Activated CD8-positive, alpha-beta memory T cell treated with anti-CD3 and anti-CD28 coated beads, Interleukin-2, amount 50 U/mL, for 24 hours (primary cell): ENCODE results near the gene SLC39A6.
"Not testable (repeated sequence)": the region's sequence is repeated elsewhere in the genome, so short reads cannot be mapped to it uniquely, and the experiment has no call there.

ENCODE experiments used
- DNase-seq: peaks from one replicate; pipeline ENCODE4 v3.0.0-alpha.2; 2020; ENCODE audit errors: extremely low read depth

Gene SLC39A6, protein sequence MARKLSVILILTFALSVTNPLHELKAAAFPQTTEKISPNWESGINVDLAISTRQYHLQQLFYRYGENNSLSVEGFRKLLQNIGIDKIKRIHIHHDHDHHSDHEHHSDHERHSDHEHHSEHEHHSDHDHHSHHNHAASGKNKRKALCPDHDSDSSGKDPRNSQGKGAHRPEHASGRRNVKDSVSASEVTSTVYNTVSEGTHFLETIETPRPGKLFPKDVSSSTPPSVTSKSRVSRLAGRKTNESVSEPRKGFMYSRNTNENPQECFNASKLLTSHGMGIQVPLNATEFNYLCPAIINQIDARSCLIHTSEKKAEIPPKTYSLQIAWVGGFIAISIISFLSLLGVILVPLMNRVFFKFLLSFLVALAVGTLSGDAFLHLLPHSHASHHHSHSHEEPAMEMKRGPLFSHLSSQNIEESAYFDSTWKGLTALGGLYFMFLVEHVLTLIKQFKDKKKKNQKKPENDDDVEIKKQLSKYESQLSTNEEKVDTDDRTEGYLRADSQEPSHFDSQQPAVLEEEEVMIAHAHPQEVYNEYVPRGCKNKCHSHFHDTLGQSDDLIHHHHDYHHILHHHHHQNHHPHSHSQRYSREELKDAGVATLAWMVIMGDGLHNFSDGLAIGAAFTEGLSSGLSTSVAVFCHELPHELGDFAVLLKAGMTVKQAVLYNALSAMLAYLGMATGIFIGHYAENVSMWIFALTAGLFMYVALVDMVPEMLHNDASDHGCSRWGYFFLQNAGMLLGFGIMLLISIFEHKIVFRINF

GRCh38 chr18:36129300-36130038 is at the start of gene SLC39A6, which contains the start of gene ELP2:
Gene SLC39A6 (minus strand): TSS chr18:36129340. CDS start chr18:36127007, 2,333 bp downstream.
Gene ELP2 (plus strand): TSS chr18:36129899. CDS start chr18:36129934, 35 bp downstream.
- DNase-seq: peak; percentile 83

DNA sequence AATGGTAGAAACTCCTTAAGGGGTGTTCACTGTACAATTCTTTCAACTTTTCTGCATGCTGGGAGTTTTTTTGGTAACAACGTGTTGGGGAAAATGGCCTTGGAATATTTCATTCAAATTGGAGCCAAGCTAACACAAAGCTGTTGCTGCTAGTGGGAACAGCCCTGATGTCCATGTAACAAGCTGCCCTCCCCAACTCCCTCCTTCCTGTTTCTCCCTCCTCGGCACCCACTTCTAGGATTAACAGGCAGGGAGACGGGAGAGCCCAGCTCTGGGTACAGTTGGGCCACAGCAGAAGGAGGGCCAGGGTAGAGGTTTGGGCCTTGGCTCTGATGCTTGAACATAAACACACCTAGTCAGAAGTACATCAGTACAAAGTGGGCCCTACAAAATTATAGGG is 48.8 kb upstream of the SLC39A6 start:
- no peak for DNase-seq

GRCh38 chr18:36176711-36177110 is 47.6 kb upstream of the SLC39A6 start:
- DNase-seq: no peak

DNA sequence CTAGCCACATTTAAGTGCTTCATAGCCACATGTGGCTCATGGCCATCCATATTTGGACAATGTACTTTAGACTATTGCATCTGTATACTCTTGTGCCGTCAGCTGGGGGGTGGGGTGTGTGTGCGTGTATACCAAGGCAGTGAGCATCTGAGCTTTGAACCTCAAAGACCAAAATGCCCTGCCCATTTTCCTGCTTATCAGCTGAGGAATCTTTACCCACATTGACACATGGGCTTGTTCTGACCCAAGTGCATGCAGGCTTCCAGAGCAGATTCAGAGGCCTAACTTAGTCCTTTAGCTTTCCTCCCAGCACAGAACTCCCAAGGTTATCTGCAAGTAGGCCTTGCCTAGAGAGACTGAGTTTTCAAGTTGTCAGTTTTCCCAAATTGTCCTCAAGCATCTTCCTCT is 47.0 kb upstream of the SLC39A6 start:
- DNase-seq: no peak

DNA sequence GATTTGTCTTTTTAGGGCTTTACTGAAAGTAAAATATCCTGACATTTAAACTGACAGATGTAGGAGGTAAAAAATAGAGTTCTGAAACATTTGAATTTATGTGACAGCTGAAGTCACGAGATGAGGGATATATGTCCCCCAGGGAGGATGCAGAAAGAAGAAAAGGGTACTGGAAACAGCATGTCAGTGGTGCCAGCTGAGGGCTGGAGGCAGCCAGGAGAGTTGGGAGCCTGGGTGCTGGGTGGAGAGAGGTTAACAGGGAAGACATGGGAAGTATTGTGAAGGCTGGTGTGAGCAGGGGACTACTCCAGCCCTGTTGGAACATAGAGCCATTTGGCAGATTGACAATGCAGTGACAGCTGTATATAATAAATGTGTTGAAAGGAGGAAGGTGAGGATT is 46.3 kb upstream of the SLC39A6 start:
- no peak for DNase-seq

DNA sequence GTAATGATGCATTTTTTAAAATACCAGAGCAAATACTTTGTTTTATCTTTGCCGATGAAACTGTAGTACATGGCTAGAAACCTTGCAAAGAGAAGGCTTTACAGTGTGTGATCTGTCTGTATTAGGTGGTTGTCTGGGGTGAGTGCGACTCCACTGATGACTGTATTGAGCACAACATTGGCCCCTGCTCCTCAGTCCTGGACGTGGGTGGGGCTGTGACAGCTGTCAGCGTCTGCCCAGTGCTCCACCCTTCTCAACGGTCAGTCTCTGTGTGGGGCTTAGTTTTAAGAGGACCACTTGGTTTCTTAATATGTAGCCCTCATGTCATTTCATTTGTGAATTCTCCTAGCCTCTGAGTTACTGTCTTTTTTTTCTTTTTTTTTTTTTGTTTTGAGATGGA is 40.8 kb upstream of the SLC39A6 start:
- DNase-seq: no peak

- not testable (repeated sequence) for DNase-seq
These were observed 39.2 kb upstream of the SLC39A6 start for GRCh38 chr18:36168296-36168695.

- DNase-seq: no peak
These were observed 38.6 kb upstream of the SLC39A6 start for GRCh38 chr18:36167692-36168218.

GRCh38 chr18:36162981-36163380 is 33.8 kb upstream of the SLC39A6 start:
- DNase-seq: no peak

DNA sequence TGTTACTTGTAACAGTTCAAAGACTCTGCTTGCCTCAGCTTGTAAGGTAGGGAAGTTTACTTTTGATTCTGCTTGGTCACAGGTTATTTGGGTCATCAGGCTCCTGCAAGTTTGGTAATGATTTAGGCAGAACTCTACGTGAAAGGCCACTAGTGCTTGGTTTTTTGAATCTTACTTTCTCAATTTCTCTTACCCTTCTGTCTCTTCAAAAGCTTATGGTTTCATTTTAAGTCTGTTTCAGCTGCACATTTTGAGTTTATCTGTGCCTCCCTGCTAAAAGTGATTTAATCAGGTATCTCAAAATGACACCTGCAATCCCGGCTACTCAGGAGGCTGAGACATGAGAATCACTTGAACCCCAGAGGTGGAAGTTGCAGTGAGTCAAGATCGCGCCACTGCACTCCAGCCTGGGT is 31.8 kb upstream of the SLC39A6 start:
- no peak for DNase-seq

DNA sequence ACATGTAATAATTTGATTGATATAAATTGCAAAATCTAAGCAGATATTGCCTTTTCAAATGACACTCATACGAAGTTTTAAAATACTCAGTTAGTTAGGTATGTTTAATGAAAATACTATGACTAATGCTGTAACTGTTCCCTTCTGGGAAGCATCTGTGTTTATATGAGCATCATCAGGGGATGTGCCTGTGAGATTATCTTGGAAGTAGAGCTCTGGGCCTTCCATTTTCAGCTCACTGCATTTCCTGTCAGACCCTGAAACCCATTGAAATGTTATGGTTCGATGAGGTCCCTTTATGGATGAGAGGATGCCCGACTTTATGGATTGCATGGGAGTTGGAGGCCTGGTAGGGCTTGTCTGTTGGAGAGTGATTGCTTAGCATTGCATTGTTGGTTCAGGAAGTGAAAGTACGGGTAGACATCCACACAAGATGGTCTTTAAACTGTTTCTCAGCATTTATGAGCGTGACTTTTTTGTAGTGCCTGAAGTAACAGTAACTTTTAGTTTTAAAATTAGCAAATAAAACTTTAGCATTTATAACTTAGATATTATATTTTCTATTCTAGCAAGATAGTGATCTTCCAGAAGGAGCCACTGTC is 29.2 kb upstream of the SLC39A6 start:
- DNase-seq: no peak

DNA sequence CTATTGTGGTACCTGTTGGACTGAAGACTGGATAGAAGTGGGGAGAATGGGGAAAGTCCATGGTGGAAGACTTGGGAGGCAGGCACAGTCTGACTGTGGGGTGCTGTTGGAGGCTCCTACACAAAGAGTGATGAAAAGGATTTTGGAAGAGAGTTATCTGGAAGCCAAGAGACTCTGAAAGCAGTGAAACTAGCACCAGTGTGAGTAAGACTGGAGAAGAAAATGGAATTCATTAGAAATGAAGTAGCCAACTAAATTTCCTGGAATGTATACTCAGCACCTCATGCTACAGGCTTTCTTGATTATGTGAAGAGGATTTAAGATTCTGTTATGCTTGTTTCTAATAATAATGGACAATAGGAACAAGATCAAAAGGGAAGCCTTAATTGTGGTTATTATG is 28.3 kb upstream of the SLC39A6 start:
- DNase-seq: no peak

- DNase-seq: no peak
These were observed 27.0 kb upstream of the SLC39A6 start for GRCh38 chr18:36155851-36156757.

GRCh38 chr18:36153771-36154170 is 24.6 kb upstream of the SLC39A6 start:
- no peak for DNase-seq

DNA sequence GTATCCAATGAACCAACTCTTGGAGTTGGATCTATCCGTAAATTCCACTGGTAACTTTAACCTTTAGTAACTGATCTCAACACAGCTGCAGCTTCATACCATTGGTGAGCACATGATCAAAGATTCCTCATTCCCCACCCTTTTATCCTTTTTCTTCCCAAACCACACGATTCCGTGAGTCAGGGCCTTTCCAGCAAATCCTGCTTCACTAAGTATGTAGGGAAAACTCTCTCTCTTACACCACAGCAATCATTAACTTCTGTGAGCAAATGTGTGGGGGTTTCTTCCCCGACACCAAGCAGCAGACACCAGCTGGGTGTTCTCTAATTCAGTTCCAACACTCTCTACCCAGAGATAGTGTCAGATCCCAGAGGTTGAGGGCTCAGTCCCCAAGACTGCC is 24.1 kb upstream of the SLC39A6 start:
- DNase-seq: no peak

GRCh38 chr18:36152781-36153180 is 23.6 kb upstream of the SLC39A6 start:
- no peak for DNase-seq

GRCh38 chr18:36149514-36150289 is 20.6 kb upstream of the SLC39A6 start:
- DNase-seq: no peak

- no peak for DNase-seq
These were observed 14.3 kb upstream of the SLC39A6 start for GRCh38 chr18:36143391-36143790.

DNA sequence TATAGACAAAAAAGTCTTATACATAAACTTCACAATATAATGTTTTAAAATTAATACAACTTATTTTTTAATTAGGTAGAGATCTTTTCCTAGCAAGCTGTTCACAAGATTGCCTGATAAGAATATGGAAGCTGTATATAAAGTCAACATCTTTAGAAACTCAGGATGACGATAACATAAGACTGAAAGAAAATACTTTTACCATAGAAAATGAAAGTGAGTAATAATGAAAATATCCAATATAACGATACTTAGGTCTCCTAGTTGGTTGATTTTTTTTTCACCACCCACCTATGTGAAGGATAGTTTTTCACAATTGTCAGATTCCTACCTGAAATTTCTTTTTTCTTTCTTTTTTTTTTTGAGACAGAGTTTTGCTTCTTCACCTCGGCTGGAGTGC is 13.6 kb upstream of the SLC39A6 start:
- no peak for DNase-seq

- DNase-seq: no peak
These were observed 12.4 kb upstream of the SLC39A6 start for GRCh38 chr18:36141576-36141975.
